M059J (cell line): ENCODE measurements around the gene RAB40A. TPM values are rescaled to one million over a fixed set of nuclear protein-coding genes. Genes with fewer than 3 reads are reported as not detected.
A peak's percentile ranks its signal among the peaks of the same experiment; 100 is the strongest.

Source experiments
- DNase-seq: peaks from one replicate; pipeline ENCODE4 v3.0.0-alpha.2; 2012; ENCODE audit warnings: low read depth
- total RNA-seq: library from RNA; depleted of rRNA; stranded (reverse); fragments of >200 nt; shearing (Covaris generic); gene quantifications from 2 replicates; pipeline ENCODE4 v1.2.3, GENCODE V29; 2014; rRNA removed

The RAB40A gene, protein sequence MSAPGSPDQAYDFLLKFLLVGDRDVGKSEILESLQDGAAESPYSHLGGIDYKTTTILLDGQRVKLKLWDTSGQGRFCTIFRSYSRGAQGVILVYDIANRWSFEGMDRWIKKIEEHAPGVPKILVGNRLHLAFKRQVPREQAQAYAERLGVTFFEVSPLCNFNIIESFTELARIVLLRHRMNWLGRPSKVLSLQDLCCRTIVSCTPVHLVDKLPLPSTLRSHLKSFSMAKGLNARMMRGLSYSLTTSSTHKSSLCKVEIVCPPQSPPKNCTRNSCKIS
- 0.07 TPM in 1 of 2 replicates, not detected in the other for total RNA-seq

DNA sequence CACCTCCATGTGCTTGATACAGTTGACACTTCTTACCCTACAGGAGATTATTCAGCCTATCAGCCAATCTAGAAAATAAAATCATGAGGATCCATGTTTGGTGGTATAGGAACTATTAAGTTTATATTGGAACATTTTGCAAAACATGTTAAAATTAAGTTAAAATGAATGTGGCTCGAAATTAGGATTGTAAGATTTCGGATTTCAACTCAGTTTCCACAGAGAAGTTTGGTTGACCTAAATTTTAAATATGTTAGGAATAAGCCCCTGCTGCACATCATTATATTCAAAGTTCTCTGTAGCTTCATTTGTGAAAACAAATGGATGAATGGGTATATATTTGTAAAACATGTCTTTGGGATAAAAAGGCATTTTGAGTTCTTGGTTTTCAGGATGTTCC is at the start of gene RAB40A:
TSS of gene RAB40A (minus strand) at position 101 of the 400 bp plus-strand sequence. CDS start 18,733 bp downstream, outside the sequence.
- no peak for DNase-seq

DNA sequence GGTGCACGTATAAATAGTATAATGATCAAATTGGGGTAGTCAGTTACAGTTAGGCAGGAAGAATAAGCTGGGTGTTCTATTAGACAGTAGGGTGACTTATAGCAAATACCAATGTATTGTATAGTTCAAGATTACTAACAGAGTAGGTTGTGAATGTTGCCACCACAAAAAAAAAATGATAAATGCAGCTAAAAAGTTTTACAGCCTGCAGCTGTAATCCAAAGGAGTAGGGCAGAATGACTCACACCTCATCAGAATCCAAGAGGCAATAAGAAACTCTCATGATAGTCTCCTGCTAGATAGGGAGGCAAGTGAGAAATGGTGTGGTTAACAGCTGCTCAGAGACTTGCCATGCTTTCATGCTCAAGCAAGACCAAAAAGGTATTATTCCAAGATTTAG is 46.5 kb upstream of the RAB40A start:
- peak; percentile 77 for DNase-seq

DNA sequence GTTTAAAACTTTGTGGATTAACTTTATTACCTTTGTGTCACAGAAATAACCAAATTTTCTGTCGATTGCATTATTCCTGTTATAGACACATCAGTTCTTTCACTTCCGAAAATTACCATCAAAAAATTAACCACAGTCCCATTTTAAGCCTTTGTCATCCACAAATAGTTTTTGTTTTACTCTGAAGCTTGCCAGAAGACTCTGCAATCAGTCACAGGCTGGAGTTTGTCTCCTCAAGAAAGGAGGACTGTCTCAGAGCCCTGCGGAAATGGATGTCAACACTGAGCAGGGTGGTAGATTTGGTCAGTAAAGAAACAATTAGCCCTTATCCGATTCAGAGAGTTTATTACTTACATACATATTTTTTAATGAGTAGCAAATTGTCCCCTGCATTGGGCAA is 45.9 kb upstream of the RAB40A start:
- no peak for DNase-seq

DNA sequence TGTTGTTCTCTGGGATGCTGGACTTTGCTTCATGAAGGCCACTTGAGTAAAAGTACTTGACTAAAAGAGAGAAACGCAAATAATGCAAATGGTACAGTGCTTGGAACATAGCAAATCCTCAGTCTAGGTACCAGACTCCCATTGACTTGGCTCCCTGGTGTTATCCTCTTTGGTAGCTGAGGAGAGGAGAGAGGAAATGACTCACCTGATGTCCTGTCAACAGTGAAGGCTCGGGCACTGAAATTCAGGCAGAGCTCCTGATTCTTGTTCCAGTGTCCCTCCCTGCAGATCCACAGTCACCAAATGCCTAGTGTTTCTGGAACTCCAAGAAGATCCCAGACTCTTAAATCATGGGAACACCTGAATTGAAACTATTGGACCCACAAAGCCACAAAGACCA is 43.5 kb upstream of the RAB40A start:
- DNase-seq = peak; percentile 69

DNA sequence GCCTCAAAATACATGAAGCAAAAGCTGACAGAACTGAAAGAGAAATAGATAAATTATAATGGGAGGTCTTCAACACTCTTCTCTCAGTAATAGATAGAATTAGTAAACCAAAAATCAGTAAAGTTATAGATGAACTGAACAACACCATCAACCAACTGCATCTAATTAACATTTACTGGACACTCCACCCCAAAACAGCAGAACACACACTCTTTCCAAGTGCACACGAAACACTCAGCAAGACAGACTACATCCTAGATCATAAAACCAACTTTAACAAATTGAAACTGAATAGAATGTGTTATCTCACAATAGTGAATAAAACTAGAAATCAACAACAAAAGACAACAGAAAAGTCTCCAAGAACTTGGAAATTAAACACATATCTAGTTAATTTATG is 41.0 kb upstream of the RAB40A start:
- no peak for DNase-seq

DNA sequence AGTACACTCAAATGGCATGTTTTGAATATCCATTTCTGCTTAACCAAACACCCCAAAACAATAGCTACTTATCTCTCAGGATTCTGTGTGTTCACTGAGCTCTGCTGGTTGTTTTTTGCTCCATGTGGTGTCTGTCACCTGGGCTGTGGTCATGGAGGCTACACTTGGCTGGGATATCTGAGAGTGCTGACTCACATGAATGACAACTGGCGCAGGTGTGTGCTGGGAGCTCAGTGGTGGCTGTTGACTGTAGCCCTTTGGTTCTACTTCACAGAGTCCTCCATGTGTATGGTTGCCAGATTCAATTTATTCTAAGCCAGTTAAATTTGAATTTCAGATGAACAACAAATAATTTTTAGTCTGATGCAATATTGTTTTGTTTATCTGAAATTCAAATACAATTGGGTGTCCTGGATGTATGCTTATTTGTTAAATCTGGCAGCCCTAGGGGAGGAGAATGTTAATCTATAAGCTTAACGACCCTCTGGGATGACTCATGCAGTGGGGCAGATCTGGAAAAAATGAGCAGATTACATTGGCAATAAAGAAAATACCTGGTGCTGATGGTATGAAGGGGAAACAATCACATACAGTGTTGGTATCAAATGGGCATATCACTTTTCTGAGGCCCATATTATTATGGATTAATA is 37.8 kb upstream of the RAB40A start:
- no peak for DNase-seq

DNA sequence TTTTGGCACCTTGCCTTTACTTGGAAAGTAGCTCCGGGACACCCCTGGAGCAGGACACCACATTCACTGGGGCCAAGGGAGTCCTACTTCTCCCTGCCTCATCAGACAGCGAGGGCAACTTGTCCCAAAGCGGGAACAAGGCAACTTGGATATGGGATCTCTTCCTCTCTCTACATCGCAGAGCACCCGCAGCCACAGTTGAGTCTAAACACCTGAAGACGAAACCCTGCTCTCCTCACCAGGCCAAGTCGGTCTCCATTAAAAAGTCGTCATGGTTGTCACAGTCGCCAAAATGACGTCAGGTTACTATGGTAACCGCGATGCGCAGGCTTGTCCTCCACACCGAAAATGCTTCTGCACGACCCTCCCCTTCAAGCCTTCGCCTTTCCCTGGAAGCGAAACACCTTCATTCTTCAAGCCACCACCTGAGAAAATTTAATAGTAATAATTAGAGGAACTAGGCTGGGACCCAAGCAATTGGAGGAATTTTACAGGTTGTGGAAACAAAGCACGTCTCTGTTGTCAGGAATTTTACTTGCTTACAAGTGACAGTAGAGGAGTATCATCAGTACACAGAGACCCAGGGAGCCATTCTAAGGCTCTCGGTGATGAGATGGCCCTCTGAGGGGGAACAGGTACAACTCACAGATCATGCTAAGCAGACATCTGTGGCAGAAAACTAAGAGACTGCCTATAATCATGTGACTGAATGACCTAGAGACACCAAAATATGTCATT is 35.6 kb upstream of the RAB40A start:
- peak; percentile 78 for DNase-seq

DNA sequence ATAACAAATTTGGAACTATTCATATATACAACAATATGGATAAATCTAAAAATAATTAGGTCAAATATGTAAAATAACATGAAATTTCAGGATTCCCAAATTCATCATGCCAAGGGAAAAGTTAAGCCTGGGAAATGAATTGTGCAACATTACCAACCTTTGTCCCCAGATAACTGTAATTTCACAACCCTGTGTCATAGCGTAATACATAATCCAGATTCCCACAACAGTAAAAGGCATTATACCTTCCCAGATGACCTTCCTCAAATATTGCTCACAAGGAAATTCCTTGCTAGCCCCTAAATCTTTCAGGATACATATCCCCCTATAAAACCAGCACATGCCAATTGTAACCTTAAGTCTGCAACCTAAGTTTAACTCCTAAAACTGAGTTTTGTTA is 32.9 kb upstream of the RAB40A start:
- DNase-seq = no peak

DNA sequence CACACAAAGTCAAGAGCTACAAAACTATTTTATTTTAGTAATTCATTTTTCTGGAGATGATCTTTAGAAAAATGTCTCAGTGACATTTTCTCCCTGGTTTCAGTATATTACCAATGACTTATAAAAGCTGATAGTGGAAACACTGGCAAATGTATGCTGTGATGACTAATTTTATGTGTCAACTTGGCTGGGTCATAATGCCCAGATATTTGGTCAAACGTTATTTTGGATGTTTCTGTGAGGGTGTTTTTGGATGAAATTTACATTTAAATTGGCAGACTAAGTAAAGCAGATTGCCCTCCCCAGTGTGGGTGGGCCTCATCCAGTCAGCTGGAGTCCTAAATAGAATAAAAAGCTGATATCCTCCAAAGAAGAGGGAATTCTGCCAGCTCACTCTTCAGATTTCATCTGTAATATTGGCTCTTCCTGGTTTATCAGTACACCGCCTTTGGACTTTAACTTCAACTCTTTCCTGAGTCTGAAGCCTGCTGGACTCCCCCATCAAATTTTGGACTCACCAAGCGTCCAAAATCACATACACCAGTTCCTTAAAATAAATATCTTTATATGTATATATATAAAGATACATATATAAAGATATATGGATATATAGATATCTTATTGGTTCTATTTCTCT is 31.2 kb upstream of the RAB40A start:
- no peak for DNase-seq

DNA sequence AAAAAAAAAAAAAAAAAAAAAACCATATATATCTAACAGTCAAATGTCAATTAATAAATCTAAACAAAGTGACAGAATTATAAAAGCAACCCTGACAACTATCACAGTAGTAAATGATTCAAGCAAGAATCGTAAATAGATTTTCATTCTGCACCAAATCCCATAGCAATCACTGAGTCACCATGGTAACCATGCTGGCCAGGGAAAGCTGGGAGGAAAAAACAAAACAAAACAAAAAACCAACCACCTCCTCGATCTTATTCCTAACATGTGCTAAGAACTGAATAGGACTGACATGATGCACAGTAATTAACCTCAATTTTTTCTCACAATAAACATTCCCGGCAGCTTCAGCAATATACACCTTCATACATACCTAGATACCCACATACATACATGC is 30.6 kb upstream of the RAB40A start:
- peak; percentile 63 for DNase-seq

DNA sequence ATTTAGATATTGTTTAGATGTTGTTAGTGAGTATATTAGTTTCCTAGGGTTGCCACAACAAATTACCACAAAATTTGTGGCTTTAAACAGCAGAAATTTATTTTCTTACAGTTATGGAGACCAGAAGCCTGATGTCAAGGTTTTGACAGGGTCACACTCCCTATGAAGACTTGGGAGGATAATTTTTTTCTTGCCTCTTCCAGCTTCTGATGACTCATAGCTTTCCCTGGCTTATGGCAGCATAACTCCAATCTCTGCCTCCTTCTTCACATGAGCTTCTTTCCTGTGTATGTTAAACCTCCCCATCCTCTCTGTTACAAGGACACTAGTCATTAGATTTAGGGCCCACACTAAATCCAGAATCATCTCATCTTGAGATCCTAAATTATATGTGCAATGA is 20.9 kb upstream of the RAB40A start:
- DNase-seq = peak; percentile 65

DNA sequence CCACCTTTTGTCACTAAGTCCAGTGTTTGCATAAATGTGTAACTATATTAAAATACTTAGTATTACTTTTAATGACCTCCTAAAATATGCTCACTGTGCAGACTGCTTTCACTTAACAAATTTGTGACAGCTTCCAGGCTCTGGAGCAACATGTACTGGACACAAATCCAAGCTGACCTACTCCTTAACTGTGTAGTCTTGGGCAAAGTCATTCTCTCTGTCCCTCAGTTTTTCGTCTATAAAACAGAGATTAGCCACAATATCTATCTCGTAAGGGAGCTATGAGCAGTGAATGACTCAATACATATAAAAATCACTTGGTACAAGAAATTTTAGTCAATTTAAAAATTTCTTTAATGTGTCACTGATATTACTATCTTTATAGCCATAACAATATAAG is 20.4 kb upstream of the RAB40A start:
- peak; percentile 28 for DNase-seq

DNA sequence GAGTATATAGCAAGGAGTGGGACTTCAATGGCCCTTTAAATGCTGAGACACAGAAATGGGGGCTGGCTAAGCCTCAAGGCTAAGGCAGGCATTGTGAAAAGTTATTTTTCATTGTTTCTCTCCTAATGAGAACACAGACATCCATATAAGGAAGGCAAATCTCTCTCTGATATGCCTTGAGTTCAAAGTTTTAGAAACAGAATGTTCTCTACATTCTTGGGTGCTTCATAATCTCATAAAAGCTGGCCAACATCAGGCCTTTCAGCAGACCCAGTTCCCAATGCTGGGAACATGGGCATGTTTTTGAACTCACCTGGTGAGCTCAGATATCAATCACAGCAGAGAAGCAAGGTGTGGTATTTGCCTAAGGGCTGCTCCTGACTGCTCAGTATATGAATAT is 19.4 kb upstream of the RAB40A start:
- peak; percentile 29 for DNase-seq

DNA sequence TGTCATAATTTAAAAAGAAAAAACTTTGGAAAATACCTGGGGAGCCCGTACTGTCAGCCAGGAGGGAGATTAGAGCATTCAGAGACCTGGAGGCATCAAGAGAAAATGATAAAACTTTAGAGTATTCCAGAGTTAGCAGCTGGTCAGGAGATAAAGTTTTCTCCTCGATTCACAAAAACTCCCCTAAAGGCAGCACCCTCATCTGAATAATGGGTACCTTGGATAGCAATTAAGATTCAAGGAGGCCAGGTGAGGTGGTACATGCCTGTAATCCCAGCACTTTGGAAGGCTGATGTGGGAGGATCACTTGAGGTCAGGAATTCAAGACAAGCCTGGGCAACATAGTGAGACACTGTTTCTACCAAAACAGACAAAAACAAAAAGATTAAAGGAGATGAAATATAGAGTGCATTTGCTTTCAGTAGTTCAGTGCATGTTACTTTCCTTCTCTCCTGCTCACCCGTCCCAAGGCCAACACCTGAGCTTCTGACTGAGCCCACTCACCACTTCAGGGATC is 18.6 kb upstream of the RAB40A start:
- no peak for DNase-seq

DNA sequence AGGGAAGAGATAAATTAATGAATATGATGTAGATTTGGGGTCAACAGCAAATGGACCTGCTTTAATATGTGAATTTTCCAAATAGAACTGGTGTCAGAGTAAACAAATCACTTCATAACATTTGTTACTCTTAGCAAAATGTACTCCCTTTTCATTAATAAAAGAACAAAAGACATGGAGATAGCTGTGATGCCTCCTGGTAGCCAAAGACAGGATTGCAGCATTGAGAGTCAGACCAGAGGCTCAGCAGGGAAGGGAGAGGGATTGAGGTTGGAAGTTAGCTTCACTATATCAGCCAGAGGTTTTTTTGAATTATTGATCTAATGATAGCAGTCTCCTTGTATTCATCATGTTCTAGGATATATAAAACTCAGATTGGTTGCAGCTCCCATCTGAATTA is 17.4 kb upstream of the RAB40A start:
- DNase-seq = no peak

DNA sequence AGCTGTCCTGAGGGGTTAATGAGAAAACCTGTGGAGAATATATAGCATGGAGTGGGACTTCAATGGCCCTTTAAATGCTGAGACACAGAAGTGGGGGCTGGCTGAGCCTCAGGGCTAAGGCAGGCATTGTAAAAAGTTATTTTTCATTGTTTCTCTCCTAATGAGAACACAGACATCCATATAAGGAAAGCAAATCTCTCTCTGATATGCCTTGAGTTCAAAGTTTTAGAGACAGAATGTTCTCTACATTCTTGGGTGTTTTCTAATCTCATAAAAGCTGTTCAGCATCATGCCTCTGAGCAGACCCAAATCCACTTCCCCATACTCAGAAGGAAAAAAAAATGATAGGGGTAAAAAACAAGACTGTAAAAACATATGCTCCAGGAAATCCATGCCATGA is 16.8 kb upstream of the RAB40A start:
- DNase-seq = no peak

DNA sequence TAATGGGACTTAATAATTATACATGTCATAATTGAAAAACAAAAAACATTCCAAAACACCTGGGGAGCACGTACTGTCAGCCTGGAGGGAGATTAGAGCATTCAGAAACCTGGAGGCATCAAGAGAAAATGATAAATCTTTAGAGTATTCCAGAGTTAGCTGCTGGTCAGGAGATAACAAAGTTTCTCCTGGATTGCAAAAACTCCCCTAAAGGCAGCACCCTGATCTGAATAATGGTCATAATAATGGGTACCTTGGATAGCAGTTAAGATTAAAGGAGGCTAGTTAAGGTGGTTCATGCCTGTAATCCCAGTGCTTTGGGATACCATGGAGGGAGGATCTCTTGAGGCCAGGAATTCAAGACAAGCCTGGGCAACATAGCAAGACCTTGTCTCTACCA is 15.9 kb upstream of the RAB40A start:
- no peak for DNase-seq

DNA sequence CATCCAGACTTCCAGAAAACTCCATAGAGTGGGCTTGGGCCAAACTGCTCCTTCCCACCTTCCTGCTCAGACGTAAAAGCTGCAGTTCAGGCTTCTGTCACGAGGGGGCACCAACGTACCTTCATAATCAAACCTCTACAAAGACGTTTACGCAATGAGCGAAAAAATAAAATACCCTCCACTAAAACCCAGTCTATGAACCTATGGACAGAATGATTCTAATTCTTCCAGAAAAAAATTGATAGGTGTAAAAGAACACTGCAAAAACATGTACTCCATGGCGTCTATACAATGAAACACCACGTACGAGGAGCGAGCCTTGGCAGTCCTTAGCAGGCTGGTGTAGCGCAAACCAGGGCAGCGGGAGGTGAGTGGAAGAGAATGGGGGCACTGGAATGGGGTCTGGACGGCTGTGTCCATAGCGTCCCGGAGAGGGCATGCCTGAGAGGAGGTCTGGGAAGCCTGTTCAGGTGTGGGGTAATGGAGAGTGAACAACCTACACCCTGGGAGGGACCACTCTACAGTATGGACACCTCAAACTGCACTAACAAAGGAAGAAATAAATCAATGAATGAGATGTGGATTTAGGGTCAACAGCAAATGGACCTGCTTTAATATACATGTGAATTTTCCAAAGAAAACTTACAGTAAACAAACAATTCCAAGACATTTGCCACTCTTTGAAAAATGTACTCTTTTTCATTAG is 14.4 kb upstream of the RAB40A start:
- peak; percentile 66 for DNase-seq

DNA sequence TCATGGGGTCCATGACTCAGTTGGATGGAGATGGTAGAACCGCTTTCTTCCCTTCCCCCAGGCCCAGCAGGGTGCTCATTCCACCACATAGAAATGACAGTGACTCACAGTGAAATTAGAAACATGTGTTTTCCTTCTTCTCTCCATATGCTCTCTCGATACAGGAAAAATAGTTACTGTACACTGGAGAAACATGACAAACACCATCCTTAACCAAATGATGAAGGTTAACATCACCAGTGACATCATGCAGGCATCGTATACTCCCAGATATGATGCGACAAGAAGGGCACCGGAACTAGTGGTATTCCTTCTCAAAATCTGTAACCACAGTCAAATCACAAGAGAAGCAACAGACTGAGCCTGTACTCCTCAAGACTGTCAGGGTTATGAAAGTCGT is 11.7 kb upstream of the RAB40A start:
- peak; percentile 49 for DNase-seq

DNA sequence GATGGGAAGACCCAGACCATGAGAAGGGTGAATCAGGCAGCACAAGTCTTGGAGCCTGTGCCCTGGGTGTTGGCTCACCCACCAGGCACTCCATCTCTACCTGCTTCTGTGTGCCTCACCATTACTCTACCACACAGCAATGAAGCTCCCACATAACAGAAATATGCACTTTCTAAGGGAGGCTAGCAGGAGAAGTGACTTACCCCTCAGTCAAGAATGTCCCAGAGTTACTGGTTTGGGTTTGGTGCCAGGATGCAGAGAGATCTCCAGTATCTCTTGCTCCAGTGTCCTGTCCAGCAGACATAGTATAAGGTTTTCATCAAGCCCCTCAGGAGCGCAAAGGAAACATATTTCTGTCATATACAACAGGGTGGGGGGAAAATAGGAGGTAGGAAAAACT is 11.3 kb upstream of the RAB40A start:
- DNase-seq = no peak

DNA sequence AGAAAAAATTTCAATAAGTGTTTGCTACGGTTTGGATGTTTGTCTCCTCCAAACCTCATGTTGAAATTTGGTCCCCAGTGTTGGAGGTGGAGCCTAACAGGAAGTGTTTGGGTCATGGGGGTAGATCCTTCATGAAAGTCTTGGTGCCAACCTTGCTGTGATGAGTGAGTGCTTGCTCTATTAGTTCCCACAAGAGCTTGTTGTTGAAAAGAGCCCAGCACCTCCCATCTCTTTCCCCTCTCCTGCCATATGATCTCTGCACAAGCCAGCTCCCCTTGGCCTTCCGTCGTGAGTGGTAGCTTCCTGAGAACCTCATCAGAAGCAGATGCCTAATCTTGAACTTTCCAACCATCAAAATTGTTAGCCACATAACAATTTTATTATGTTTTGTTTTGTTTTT is 10.3 kb upstream of the RAB40A start:
- DNase-seq = no peak

DNA sequence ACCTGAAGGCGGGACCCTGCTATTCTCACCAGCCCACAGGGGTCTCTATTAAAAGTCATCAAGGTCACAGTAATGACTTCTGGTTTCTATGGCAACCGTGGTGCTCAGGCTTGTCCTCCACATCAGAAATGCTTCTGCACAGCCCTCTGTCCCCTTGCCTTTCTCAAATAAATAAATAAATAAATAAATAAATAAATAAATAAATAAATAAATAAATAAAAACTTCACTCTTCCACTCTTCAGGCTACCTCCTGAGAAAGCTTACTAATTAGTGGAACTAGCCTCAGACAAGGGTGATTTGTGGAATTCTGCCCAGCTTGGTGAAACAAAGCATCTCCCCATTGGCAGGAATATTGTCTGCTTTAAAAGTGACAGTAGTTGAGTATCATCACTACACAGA is 5.5 kb upstream of the RAB40A start:
- DNase-seq = no peak
